Activated naive CD4-positive, alpha-beta T cell treated with anti-CD3 and anti-CD28 coated beads, Interleukin-2, amount 50 U/mL, for 16 hours (primary cell): ENCODE data around the gene ITGA11.

Experiments used
- DNase-seq: peaks from one replicate; pipeline ENCODE4 v3.0.0-alpha.2; 2020

Gene ITGA11

DNA sequence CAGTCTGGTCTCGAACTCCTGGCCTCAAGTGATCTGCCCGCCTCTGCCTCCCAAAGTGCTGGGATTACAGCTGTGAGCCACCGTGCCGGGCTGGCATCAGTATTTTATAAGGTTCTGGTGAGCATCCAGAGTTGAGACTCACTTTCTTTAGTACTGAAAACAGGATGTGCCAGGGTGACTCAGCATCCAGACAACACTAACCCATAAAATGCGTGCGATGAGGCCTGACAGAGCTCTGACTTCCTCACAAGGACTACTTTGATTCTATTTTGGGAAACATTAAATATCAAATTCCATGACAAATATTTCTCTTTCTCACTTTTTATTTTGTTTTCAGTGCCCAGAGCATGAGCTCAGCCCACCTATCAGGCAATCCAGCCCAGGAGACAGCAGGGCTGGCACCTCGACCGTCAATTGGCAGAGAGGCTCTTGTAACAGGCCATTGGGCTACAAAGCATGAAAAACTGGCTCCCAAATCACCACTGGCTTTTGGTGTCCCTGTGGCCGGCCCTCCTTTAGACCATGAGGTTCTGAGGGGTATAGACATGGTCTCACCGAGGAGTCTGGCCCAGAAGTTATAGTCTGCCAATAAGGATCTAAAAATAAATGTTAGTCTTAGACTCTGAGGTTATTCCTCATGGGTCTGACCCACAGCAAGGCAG, 79.4 kb downstream of the ITGA11 start:
- peak; percentile 62 for DNase-seq

DNA sequence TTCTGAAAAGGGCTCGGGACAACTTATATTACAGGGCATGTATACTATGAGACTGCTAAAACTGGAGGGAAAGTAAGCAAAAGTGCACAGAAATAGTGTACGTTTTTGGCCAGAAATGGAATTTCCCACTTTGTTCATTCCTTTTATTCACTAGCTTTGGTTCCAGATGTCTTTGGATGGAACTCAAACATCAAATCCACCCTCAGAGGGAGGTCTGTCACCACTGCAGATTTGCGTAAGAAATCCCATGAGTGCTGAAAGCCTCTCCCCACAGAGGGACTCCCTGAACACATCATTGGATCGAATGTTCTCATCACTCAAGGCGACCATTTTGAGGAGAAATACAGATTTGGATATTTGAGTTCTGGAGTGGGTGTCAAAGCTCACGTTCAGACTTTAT, 82.8 kb downstream of the ITGA11 start:
- no peak for DNase-seq

DNA sequence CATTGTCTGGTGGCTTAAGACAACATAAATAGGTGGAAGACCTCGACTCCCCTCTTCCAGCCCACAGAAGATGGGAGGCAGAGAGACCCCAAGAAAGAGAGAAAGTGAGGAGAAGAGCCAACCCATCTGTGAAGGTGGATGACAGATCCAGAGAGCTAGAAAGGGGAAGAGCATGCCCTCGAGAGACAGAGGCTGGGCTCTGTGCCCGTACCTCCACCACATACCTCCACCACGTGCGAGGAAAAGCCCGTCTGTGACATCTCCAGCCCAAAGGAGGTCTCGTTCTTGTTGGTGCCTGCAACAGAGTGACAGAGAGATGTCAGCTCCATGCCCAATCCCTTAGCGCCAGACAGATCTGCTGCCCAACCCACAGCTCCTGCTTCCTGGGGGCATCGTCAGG, 83.4 kb downstream of the ITGA11 start:
- DNase-seq, result no peak

DNA sequence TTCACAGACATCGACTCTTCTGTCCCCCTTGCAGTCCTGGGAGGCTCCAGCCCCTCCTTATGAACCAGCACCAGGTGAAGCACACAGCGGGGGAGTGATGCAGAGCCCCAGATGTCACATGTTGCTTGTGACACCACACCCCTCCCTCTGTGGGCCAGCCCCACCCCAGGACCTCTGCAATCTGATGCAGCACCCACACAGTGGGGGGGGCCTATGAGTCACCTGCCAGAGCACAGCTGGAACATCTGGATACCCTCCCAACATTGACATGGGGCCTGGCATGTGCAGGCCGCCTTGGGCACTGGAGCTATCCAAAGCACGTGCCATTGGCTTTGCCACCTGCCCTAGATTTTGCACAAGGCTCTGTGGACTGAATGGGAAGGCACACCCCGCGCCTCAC, 83.9 kb downstream of the ITGA11 start:
- peak; percentile 41 for DNase-seq

DNA sequence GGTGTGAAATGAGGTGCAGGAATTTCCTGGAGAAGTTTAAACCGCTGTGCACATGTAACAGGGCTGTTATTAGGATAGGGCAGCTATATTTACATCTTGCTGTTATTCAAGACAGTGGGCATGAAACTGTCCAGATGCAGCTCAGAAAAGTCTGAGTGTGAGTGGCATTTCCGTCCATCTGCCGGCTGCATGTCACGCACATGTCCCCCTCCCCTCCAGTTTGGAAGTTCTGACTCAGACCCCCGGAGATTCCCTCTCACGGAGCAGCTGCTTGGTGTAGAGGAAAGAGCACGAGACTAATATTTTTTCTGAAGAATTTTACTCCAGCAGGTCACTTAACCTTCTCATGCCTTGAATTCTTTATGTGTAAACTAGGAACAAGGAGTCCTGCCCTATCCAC, 84.6 kb downstream of the ITGA11 start:
- no peak for DNase-seq

GRCh38 chr15:68346979-68347378, 85.0 kb downstream of the ITGA11 start:
- DNase-seq, result no peak

DNA sequence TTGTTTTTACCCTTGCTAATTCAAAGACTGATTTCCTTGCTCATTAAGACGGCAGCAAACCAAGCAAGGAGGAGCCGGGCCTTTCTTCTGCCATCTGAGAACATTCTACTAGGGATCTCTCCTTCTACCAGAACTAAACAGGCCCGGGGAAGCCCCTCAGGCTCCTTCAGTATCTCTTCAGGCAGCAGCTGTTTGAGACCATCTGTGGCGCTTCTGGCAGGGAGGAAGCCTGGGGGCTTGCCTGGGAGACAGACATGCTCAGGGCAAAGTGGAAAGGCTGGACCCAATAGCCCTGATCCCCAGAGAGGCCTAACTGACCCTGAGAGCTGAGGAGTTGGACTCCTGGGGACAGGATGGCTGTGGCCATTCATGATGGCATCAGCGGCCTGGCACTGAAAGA, 86.5 kb downstream of the ITGA11 start:
- no peak for DNase-seq

GRCh38 chr15:68344600-68344999, 87.4 kb downstream of the ITGA11 start:
- no peak for DNase-seq

GRCh38 chr15:68343579-68344225, 88.3 kb downstream of the ITGA11 start:
- DNase-seq, result no peak

- no peak for DNase-seq
Observed at GRCh38 chr15:68341760-68342725, 89.9 kb downstream of the ITGA11 start.

- DNase-seq, result no peak
Observed at GRCh38 chr15:68340726-68341671, 91.0 kb downstream of the ITGA11 start.

DNA sequence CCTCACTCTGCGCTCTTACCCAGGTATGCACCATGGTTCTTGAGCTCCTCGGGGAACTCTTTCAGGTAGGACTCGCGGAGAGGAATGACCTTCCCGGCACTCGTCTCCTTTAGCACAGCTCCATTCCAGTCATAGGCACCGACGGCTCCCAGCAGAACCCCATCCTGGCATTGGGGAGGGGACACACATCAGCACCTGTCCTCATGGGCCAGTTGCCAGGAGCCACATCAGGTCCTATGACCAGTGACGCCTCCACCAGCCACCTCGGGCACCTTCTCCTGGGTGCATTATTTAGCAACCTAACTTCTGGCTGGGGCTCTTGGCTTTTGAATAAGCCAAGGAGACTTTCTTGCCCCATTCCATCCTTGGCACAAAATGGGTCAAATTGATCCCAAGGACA, 92.5 kb downstream of the ITGA11 start:
- no peak for DNase-seq

DNA sequence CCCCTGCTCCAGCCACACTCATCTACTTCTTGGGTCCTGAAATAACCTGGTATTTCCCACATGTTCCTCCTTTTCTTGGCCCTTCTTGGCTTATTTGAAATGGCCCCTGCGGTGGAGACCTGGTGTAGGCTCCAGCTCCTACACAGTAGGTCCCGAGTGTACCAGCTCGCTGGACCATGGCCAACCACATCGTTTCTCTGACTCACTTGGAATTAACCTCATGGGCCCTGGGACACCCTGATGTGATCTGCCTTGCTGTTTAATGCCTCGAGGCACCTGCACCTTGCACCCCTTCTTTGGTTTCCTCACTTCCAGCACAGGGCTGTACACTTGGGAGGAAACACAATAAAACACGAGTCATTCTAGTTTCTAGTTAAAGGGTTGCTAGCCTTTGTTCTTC, 94.1 kb downstream of the ITGA11 start:
- no peak for DNase-seq

DNA sequence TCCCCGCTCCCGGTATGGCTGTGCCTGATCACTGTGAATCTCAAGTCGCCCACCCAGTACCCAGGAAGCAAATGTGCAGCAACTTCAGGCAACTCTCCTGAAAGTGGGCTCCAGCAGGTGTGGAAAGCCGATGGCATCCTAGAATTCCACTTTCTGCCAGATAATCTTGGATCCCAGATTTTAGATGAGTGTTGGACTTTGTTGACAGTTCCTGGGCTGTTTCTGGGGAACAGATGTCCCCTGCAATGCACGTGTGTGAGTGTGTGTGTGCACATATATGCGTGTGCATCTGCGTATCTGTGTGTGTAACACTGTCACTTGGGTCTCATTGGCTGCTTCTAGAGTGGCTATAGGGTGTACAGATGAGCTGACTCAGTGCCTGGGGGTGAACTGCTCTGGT, 95.4 kb downstream of the ITGA11 start:
- DNase-seq, result no peak

DNA sequence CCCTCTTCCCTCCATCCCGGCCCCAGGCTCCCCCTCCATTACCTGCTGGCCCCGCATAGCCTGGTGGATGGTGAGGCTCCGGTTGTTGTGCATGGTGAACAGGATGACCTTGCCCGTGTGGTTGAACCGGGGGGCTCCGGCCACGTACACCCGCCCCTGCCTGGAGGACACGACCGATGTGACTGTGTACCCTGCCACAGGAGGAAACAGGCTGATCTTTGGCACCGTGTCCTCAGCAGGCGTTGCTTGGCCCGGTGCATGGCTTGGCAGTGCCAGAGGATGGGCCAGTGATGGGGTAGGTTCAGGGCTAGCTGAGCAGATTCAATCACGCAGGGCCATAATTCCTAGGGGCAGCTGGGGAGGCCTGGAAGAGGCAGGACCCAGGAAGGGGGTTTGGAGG, 96.3 kb downstream of the ITGA11 start:
- DNase-seq, result no peak

GRCh38 chr15:68335251-68335650, 96.7 kb downstream of the ITGA11 start:
- DNase-seq, result no peak

- DNase-seq, result no peak
Observed at GRCh38 chr15:68334661-68335124, 97.3 kb downstream of the ITGA11 start.

- no peak for DNase-seq
Observed at GRCh38 chr15:68333775-68334470, 98.0 kb downstream of the ITGA11 start.

- DNase-seq, result no peak
Observed at GRCh38 chr15:68332266-68332665, 99.7 kb downstream of the ITGA11 start.

DNA sequence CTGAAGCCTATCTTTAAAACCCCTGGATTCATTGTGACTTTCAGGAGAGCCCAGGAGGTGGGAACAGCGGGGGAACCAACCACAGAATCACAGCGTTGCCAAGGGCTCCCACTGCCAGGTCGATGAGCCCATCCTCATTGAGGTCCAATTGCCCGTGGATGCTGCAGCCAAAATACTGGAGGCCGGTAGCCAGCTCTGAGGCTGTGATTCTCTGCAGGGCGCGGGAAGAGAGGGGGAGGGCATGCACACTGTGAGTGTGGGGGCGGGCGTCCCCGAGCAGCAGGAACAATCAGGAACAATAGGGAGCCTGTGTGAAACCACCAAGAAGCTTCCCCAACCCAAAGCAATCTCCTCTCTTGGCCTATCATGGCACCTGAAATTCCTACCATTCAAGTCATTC, 101.1 kb downstream of the ITGA11 start:
- DNase-seq, result no peak

DNA sequence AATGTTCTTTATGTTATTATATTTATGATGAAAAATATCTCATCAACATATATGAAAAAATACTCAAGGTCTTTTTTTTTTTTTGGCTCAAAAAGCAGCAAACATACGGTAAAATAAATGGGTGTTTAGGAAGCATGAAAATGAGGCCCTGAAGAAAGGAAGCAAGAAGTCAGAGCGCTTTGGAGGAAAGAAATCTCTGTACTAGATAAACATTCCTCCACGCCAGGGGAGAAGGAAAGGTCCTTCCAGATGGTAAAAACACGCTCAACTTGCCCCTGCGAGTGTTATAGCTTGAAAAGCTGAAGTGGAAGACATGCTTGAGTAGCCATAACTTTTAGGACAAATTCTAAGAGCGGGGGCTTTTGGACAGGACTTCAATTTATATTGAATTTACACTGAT, 101.5 kb downstream of the ITGA11 start:
- no peak for DNase-seq

GRCh38 chr15:68328964-68329363, 103.0 kb downstream of the ITGA11 start:
- DNase-seq, result no peak
